Raji (cell line): ENCODE data around the gene PRM3.

Experiments used
- POLR2A ChIP-seq: IDR thresholded peaks from 2 replicates; pipeline ENCODE4 v1.6.1; 2011; ENCODE audit warnings: low read depth, low read length, control low read depth; ENCODE audit not compliant: insufficient read depth

PRM3 gene

DNA sequence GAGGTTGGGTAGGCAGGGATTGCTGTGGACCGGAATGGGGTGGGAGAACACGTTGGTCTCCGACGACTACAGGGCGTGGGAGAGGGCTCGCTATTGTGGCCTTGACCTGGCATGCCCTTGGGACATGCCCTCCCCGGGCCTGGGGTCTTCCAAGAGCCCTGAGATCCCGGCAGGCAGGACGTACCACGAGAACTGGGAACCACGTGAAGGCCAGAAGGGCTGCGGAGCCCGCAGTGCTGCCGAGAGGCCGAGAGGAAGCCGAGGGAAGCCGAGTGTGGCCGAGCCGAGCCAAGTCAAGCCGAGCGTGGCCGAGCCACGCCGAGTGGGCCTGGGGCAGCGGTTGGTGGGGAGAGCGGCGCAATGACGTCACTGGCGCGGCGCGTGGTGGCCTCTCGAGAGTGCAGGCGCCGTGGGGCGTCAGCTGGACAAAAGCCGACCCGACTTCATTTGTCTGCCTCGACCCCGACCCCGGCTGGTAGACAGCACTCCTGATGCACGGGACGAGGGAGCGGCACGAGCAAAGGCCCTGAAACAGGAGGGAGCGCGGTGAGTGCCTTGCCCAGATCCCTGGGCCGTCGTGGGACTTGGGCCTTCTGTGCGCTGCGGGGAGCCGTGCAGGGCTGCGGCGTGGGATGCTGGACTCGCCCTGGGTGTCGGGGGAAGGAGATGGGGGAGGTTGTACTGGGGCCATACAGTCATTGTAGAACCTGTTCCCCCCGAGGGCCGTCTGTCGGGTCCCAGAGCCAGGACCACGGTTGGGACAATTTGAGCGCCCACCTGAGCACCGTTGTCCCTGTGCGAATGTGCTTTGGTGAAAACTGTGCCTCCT lies 24.0 kb downstream of the PRM3 start:
- TF ChIP-seq POLR2A, result no peak

- TF ChIP-seq POLR2A, result no peak
These were observed 25.3 kb downstream of the PRM3 start for GRCh38 chr16:11248133-11248532.

GRCh38 chr16:11245988-11246387 lies 27.4 kb downstream of the PRM3 start:
- no peak for TF ChIP-seq POLR2A

DNA sequence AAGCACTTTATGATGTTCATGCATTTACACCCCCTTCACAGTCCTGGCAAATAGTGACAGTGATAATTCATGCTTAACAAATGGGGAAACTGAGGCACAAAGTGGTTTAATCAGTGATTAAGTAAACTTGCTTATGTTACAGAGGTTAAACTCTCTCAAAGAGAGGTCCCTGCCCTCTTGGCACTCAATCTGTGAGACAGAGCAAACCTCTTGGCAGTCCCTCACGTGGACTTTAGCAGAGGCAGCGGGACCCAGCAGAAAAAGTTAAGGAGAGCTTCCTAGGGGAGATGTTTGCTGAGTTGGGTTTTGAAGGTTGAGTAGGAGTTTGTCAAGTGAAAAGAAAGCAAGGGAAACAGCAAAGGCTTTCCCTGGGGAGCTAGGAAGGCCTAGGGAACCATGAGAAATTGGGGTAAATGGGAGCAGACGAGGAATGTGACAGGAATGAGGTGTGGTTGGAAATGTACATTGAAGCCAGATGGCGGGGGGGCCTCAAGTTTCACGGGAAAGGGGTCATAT lies 28.1 kb downstream of the PRM3 start:
- no peak for TF ChIP-seq POLR2A

- TF ChIP-seq POLR2A, result no peak
These were observed 30.8 kb downstream of the PRM3 start for GRCh38 chr16:11242658-11243057.

GRCh38 chr16:11241480-11242204 lies 31.8 kb downstream of the PRM3 start:
- TF ChIP-seq POLR2A, result no peak

GRCh38 chr16:11240636-11241473 lies 32.6 kb downstream of the PRM3 start:
- TF ChIP-seq POLR2A, result no peak

- no peak for TF ChIP-seq POLR2A
These were observed 33.5 kb downstream of the PRM3 start for GRCh38 chr16:11239644-11240632.

DNA sequence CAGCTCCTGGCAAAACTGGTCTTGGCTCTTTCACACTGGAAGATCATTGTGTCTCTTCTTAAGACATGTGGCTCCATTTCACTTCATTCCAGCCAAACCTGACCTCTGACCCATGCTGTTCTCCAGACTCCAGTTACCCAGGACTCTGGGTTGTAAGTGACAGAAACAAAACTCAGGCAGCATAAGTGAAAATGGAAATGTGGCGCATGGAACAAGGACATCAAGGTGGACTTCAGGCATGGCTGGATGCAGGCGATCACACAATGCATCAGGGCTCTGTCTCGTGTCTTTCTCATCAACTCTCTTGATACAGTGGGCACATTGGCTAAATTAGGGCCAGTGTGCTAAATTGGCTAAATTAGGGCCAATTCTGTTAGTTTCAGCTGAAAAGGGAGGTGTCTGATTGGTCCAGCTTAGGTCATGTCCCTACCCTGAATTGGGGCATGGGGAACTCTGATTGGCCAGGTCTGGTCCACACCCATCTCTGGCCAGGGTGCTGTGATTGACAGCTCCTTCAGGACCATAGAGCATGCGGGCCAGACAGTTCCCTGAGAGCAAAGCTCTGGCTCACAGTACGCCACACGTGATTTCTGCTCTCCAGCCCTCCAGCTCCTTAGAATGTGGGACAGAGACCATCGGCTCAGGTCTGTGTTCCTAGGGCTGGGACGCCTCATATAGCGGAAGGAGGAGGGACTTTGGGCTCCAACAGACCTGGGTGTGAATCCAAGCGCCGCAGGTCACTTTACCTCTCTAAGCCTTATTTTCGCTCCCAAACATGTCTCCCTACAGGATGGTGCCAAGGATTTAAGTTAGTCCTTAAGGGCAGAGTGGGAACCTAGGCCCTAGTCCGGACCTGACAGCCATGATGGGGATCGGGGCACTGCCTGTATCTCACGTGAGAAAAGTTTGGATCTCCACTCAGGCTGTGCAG lies 34.9 kb downstream of the PRM3 start:
- no peak for TF ChIP-seq POLR2A

DNA sequence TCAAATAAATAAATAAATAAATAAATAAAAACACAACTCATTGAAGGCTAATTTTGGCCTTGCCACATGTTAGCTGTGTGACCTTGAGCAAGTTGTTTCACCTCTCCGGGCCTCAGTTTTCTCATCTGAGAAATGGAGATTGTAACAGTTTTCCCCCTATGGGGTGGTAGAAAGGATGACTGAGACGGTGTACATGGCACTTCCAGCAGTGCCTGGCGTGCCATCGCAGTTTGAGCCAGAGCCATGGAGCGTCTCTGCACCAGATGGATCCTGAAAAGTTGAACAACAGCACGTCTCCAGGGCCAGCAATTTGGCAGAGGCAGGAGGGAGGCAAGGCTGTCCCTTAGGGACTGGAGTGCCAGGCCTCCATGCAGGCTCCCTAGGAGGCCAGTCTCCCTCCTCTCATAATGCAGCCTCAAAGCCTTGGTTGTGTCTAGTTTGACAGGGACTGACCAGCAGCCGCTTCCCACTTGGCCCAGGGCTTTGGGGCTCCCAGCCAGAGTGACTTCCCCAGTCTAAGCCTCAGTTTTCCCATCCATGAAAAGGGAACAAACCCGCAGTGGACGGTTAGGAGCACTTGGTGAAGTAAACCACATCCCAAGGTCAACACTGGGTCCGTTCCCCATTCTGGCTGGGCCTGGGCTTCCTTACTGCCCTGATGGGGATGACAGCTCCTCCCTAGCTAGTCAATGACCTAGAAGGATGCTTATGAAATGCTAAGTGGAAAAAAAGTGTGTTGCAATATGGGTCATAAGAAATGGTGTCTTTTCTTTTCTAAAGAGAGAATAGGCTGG lies 36.8 kb downstream of the PRM3 start:
- no peak for TF ChIP-seq POLR2A

- TF ChIP-seq POLR2A, result no peak
These were observed 37.8 kb downstream of the PRM3 start for GRCh38 chr16:11235703-11235991.

- no peak for TF ChIP-seq POLR2A
These were observed 38.3 kb downstream of the PRM3 start for GRCh38 chr16:11234884-11235702.
